IMR-90 (cell line): ENCODE results near the gene MCF2L. TPM values are rescaled to one million over a fixed set of nuclear protein-coding genes. Genes with fewer than 3 reads are reported as not detected.

ENCODE experiments used
- ATAC-seq: fragments of 200-7000 bp; cut with Tn5 transposase; 2 replicates; pipeline ENCODE4 v1.9.1; 2020; ENCODE audit warnings: low read depth, mild to moderate bottlenecking, moderate library complexity
- BruUV-seq: library from RNA; stranded (reverse); fragments of 400-500 nt; replicated peaks from 2 replicates; lab custom pipeline; 2021; lab: Mats Ljungman, UMichigan
- CTCF ChIA-PET: fragments of 300-600 bp; formaldehyde crosslinking; extraction: SDS; loops from one replicate; lab custom pipeline; 2021; ENCODE audit warnings: antibody characterized with exemption; lab: Yijun Ruan, JAX
- POLR2A ChIA-PET: fragments of 300-600 bp; sonication (Branson Sonifier 250); formaldehyde crosslinking; loops from one replicate; lab custom pipeline; 2022; ENCODE audit warnings: antibody characterized with exemption; ENCODE audit not compliant: unreplicated experiment; lab: Charles Lee
- DNase-seq: peaks from one replicate; pipeline ENCODE4 v3.0.0; 2013
- H2AFZ ChIP-seq: replicated peaks from 2 replicates; pipeline ENCODE3; 2013; ENCODE audit warnings: low read length, mild to moderate bottlenecking; ENCODE audit not compliant: poor library complexity
- H2AK5ac ChIP-seq: 2 replicates; pipeline ENCODE4 v1.6.1; 2013; ENCODE audit warnings: low read depth, low read length, inconsistent platforms
- H2AK9ac ChIP-seq: replicated peaks from 2 replicates; pipeline ENCODE3; 2013; ENCODE audit warnings: mild to moderate bottlenecking, low read depth, low read length, moderate library complexity; ENCODE audit not compliant: poor library complexity
- H2BK120ac ChIP-seq: 2 replicates; pipeline ENCODE4 v1.6.1; 2013; ENCODE audit warnings: low read depth, low read length, inconsistent platforms
- H2BK15ac ChIP-seq: 3 replicates; pipeline ENCODE4 v1.6.1; 2013; ENCODE audit warnings: low read depth, low read length, inconsistent platforms
- H2BK20ac ChIP-seq: 2 replicates; pipeline ENCODE4 v1.6.1; 2013; ENCODE audit warnings: low read depth, mild to moderate bottlenecking, inconsistent platforms, low read length, moderate library complexity
- H2BK5ac ChIP-seq: 2 replicates; pipeline ENCODE4 v1.6.1; 2013; ENCODE audit warnings: mild to moderate bottlenecking, low read depth, low read length, inconsistent platforms; ENCODE audit not compliant: poor library complexity, severe bottlenecking
- H3K14ac ChIP-seq: replicated peaks from 2 replicates; pipeline ENCODE4 v1.6.1; 2013; ENCODE audit warnings: low read depth, low read length, inconsistent platforms
- H3K18ac ChIP-seq: 2 replicates; pipeline ENCODE4 v1.6.1; 2013; ENCODE audit warnings: low read depth, low read length, control low read depth
- H3K23ac ChIP-seq: 2 replicates; pipeline ENCODE4 v1.6.1; 2013; ENCODE audit warnings: low read depth, low read length, inconsistent platforms
- H3K27ac ChIP-seq: 2 replicates; pipeline ENCODE4 v1.5.1; 2013; ENCODE audit warnings: mild to moderate bottlenecking, control low read depth, low read length; ENCODE audit not compliant: insufficient read depth
- H3K27me3 ChIP-seq: 2 replicates; pipeline ENCODE4 v1.6.1; 2013; ENCODE audit warnings: low read length; ENCODE audit not compliant: control insufficient read depth, insufficient read depth
- H3K36me3 ChIP-seq: 2 replicates; pipeline ENCODE4 v1.6.1; 2013; ENCODE audit warnings: low read length, mixed read lengths; ENCODE audit not compliant: control insufficient read depth, insufficient read depth
- H3K4ac ChIP-seq: 2 replicates; pipeline ENCODE4 v1.6.1; 2013; ENCODE audit warnings: low read depth, low read length, inconsistent platforms
- H3K4me1 ChIP-seq: 2 replicates; pipeline ENCODE4 v1.6.1; 2013; ENCODE audit warnings: low read length, mixed read lengths; ENCODE audit not compliant: control insufficient read depth, insufficient read depth
- H3K4me2 ChIP-seq: 2 replicates; pipeline ENCODE4 v1.6.1; 2013; ENCODE audit warnings: low read depth, mild to moderate bottlenecking, control low read depth, low read length, moderate library complexity
- H3K4me3 ChIP-seq: 2 replicates; pipeline ENCODE4 v1.5.1; 2013; ENCODE audit warnings: low read depth, mild to moderate bottlenecking, control low read depth, low read length, moderate library complexity; ENCODE audit not compliant: insufficient read depth
- H3K56ac ChIP-seq: 2 replicates; pipeline ENCODE4 v1.6.1; 2013; ENCODE audit warnings: low read length, inconsistent platforms; ENCODE audit not compliant: insufficient read depth; ENCODE audit errors: extremely low read depth
- H3K79me1 ChIP-seq, 2 experiments: 2 replicates each; pipeline ENCODE4 v1.6.1; 2013; ENCODE audit warnings: low read length in 2 of 2, inconsistent platforms in 1 of 2, low read depth in 1 of 2
- H3K9ac ChIP-seq: 2 replicates; pipeline ENCODE4 v1.6.1; 2013; ENCODE audit warnings: low read depth, low read length, control low read depth
- H3K9me1 ChIP-seq: 2 replicates; pipeline ENCODE4 v1.6.1; 2013; ENCODE audit warnings: low read length, inconsistent platforms; ENCODE audit not compliant: insufficient read depth
- H3K9me3 ChIP-seq: 2 replicates; pipeline ENCODE4 v1.6.1; 2013; ENCODE audit warnings: low read length; ENCODE audit not compliant: control insufficient read depth, insufficient read depth
- H4K20me1 ChIP-seq: 2 replicates; pipeline ENCODE4 v1.6.1; 2013; ENCODE audit warnings: low read length, inconsistent platforms; ENCODE audit not compliant: insufficient read depth
- H4K5ac ChIP-seq: 2 replicates; pipeline ENCODE4 v1.6.1; 2013; ENCODE audit warnings: mild to moderate bottlenecking, low read depth, low read length, control low read depth
- H4K8ac ChIP-seq, 2 experiments: 2 replicates each; pipeline ENCODE4 v1.6.1; 2013; ENCODE audit warnings: low read depth in 2 of 2, low read length in 2 of 2, control low read depth in 1 of 2, inconsistent platforms in 1 of 2
- H4K91ac ChIP-seq: 2 replicates; pipeline ENCODE4 v1.6.1; 2013; ENCODE audit warnings: low read depth, low read length, inconsistent platforms; ENCODE audit not compliant: insufficient read depth
- CEBPB ChIP-seq: IDR thresholded peaks from 2 replicates; pipeline ENCODE4 v1.6.1; 2012; ENCODE audit warnings: low read depth, low read length, improper control_type of control experiment
- MAFK ChIP-seq: IDR thresholded peaks from 2 replicates; pipeline ENCODE4 v1.6.1; 2012; ENCODE audit warnings: low read depth, low read length, improper control_type of control experiment
- MAZ ChIP-seq: IDR thresholded peaks from 2 replicates; pipeline ENCODE4 v1.6.1; 2012; ENCODE audit warnings: low read depth, mild to moderate bottlenecking, low read length, improper control_type of control experiment, moderate library complexity, borderline replicate concordance
- MXI1 ChIP-seq: IDR thresholded peaks from 2 replicates; pipeline ENCODE4 v1.6.1; 2012; ENCODE audit warnings: low read depth, mild to moderate bottlenecking, low read length, moderate library complexity, borderline replicate concordance
- NFE2L2 ChIP-seq: fragments of 150-350 bp; IDR thresholded peaks from 2 replicates; pipeline ENCODE4 v1.6.1; 2016; ENCODE audit warnings: low read depth, mild to moderate bottlenecking, low read length
- RCOR1 ChIP-seq: IDR thresholded peaks from 2 replicates; pipeline ENCODE4 v1.6.1; 2012; ENCODE audit warnings: mild to moderate bottlenecking, low read length, improper control_type of control experiment; ENCODE audit not compliant: insufficient replicate concordance
- SMC3 ChIP-seq: fragments of 150-350 bp; IDR thresholded peaks from 2 replicates; pipeline ENCODE4 v1.6.1; 2016; ENCODE audit warnings: low read depth, mild to moderate bottlenecking, antibody characterized with exemption, low read length, moderate library complexity
- WGBS, 2 experiments: methylation state at CpG; one replicate each; pipeline versions ENCODE4 v1.1.5 to v1.1.7; 2013; ENCODE audit warnings: missing lambda C conversion rate in 2 of 2; ENCODE audit not compliant: insufficient read length in 1 of 2; ENCODE audit errors: extremely low coverage in 2 of 2; 5-methylcytosine and 5-hydroxymethylcytosine counted together
- dilution Hi-C: fragments of 300-500 bp; cut with HindIII; formaldehyde crosslinking; loops from one replicate; pipeline ENCODE4 v1.14.3; 2018; ENCODE audit warnings: low sequenced_read_pairs; ENCODE audit not compliant: unreplicated experiment
- in situ Hi-C: fragments of 300-500 bp; cut with MboI; formaldehyde crosslinking; loops from 3 replicates; pipeline ENCODE4 v1.14.3; 2019; ENCODE audit warnings: low sequenced_read_pairs, inconsistent platforms, mixed read lengths
- intact Hi-C: fragments of 100-400 bp; cut with micrococcal nuclease; formaldehyde crosslinking; loops from 2 replicates; pipeline ENCODE4 v1.10.0; 2022
- polyA plus RNA-seq, 3 experiments: library from polyadenylated mRNA; depleted of rRNA; stranded (reverse); fragments of >200 nt; gene quantifications; 2 replicates each; pipeline ENCODE4 v1.2.3, GENCODE V29; 2012; ENCODE audit warnings: low replicate concordance in 1 of 3
- total RNA-seq: library from RNA; depleted of rRNA; stranded (reverse); fragments of >200 nt; gene quantifications from 2 replicates; pipeline ENCODE4 v1.2.3, GENCODE V29; 2012; rRNA removed

The MCF2L gene
- total and polyA plus RNA-seq, 2 of the 4 experiments (the other 2 are of a cell fraction), result 0.18 TPM; not detected in 1

GRCh38 chr13:113148940-113149503, 180.0 kb downstream of the MCF2L start:
- POLR2A ChIA-PET, result no interaction called here
- Histone ChIP-seq H2BK15ac (no peak overlapping the region), H2AK5ac (no peak overlapping the region), H3K9me1 (no peaks in the 10 kb centered on the region; the same call in 1 of the 2 replicates), H2AFZ (no peak overlapping the region), H3K4me1 (peaks cover 7% of the 10 kb centered on the region), H3K23ac (no peak overlapping the region), H3K27me3 (0 out of 2 replicates have a peak, but pooled peaks cover 2% of the 10 kb centered on the region), H2AK9ac (no peak overlapping the region), H3K56ac (no peak overlapping the region), H3K14ac (no peak overlapping the region), H3K9me3 (no peaks in the 10 kb centered on the region), H2BK20ac (no peak overlapping the region), H3K9ac (no peak overlapping the region), H3K4ac (no peak overlapping the region), H4K91ac (no peak overlapping the region), H4K5ac (no peak overlapping the region), H3K79me1 (no peaks in the 10 kb centered on the region), H2BK120ac (no peak overlapping the region), H3K36me3 (no peaks in the 10 kb centered on the region), H2BK5ac (no peak overlapping the region), H3K18ac (no peak overlapping the region), H3K4me3 (no peak overlapping the region), H4K20me1 (no peaks in the 10 kb centered on the region), H4K8ac (no peak overlapping the region), H3K27ac (no peak overlapping the region), H3K4me2 (no peak overlapping the region)
- in situ Hi-C loops, result no loop called here
- no peak for ATAC-seq
- TF ChIP-seq NFE2L2, result no peak
- no peak for TF ChIP-seq MAZ
- no peak for TF ChIP-seq RCOR1
- TF ChIP-seq CEBPB, result no peak
- no peak for TF ChIP-seq SMC3
- TF ChIP-seq MXI1, result no peak
- no peak for TF ChIP-seq MAFK
- intact Hi-C loops, result no loop called here
- CTCF ChIA-PET, result no interaction called here
- 94% methylated on average over 29 of the region's 38 CpGs; no CpG with 5 or more reads in 1 of the 2 experiments for WGBS, 2 experiments
- dilution Hi-C loops, result no loop called here
- no peak for DNase-seq
- no TSS peak for BruUV-seq

Other genes starting within 250 kb of the MCF2L start
- under 0.01 TPM in 1 of 2 replicates, not detected in the other for gene F7, start 136.6 kb downstream of the MCF2L start, total RNA-seq
- 0.07 and 0.09 TPM in 2 replicates for gene F7, start 136.6 kb downstream of the MCF2L start, polyA plus RNA-seq (2012; rRNA removed)
- 7.2 and 9.1 TPM in 2 replicates for gene F10, start 153.6 kb downstream of the MCF2L start, total RNA-seq
- 19.5 and 19.7 TPM in 2 replicates for gene F10, start 153.6 kb downstream of the MCF2L start, polyA plus RNA-seq (2012; rRNA removed)
- gene PROZ, start 189.4 kb downstream of the MCF2L start, total RNA-seq, result not detected in 2 replicates
- not detected in 2 replicates for gene PROZ, start 189.4 kb downstream of the MCF2L start, polyA plus RNA-seq (2012; rRNA removed)
- gene PCID2, start 239.5 kb downstream of the MCF2L start, total RNA-seq, result 72.8 and 90.9 TPM in 2 replicates
- gene PCID2, start 239.5 kb downstream of the MCF2L start, polyA plus RNA-seq (2012; rRNA removed), result 71.7 and 83.5 TPM in 2 replicates
- gene CUL4A, start 240.4 kb downstream of the MCF2L start, total RNA-seq, result 128 and 146 TPM in 2 replicates
- gene CUL4A, start 240.4 kb downstream of the MCF2L start, polyA plus RNA-seq (2012; rRNA removed), result 68.7 and 86.0 TPM in 2 replicates